Spleen (tissue), 7 donors: ENCODE data around the gene PLEKHM2.

Experiments
- CTCF ChIP-seq, 11 experiments: fragments of 200-600 bp in 7 of 11; fragments of 450-650 bp in 4 of 11; sonication (generic) in 4 of 11; IDR thresholded peaks in 8 of 11; conservative IDR thresholded peaks in 3 of 11; 1 replicate in 7 of 11; 2 replicates in 4 of 11; pipeline versions ENCODE4 v1.4.0 to v1.8.0; 2016 to 2021; ENCODE audit warnings: antibody characterized with exemption in 11 of 11, inconsistent platforms in 4 of 11, mild to moderate bottlenecking in 1 of 11
- POLR2A ChIP-seq, 3 donors: fragments of 450-650 bp; IDR thresholded peaks; one replicate each; pipeline ENCODE4 v1.5.1; 2017; ENCODE audit warnings: antibody characterized with exemption in 3 of 3, mild to moderate bottlenecking in 1 of 3
- POLR2AphosphoS5 ChIP-seq, 3 donors: sonication (generic); formaldehyde crosslinking; IDR thresholded peaks; one replicate each; pipeline ENCODE4 v1.5.1; 2017; ENCODE audit warnings: antibody characterized with exemption in 3 of 3
- donor health status: DM: no; HTN: no; CAD: no; lungs with moderate emphysema.
- donor health status: DM: no; HTN: no; CAD: no.
- donor health status: DM: no; HTN: no; CAD: no.

- TF ChIP-seq POLR2A (IDR thresholded peaks at IDR 0.05), result no peak
- no peak for TF ChIP-seq CTCF (IDR thresholded peaks at IDR 0.05 in 8 of 11, conservative IDR thresholded peaks at IDR 0.05 in 3 of 11)
- TF ChIP-seq POLR2AphosphoS5 (IDR thresholded peaks at IDR 0.05), result no peak
Observed at GRCh38 chr1:15706751-15707150, 22.6 kb downstream of the PLEKHM2 start.
